Measurements from ENCODE around the gene PPIF. TPM values are rescaled to one million over a fixed set of nuclear protein-coding genes. Genes with fewer than 3 reads are reported as not detected.
A peak's percentile ranks its signal among the peaks of the same experiment; 100 is the strongest.

Gene PPIF
- total and polyA plus RNA-seq, 2 donors (not counting 1 experiment from before 2014, with no cell fraction given): 50.4 to 100 TPM

DNA sequence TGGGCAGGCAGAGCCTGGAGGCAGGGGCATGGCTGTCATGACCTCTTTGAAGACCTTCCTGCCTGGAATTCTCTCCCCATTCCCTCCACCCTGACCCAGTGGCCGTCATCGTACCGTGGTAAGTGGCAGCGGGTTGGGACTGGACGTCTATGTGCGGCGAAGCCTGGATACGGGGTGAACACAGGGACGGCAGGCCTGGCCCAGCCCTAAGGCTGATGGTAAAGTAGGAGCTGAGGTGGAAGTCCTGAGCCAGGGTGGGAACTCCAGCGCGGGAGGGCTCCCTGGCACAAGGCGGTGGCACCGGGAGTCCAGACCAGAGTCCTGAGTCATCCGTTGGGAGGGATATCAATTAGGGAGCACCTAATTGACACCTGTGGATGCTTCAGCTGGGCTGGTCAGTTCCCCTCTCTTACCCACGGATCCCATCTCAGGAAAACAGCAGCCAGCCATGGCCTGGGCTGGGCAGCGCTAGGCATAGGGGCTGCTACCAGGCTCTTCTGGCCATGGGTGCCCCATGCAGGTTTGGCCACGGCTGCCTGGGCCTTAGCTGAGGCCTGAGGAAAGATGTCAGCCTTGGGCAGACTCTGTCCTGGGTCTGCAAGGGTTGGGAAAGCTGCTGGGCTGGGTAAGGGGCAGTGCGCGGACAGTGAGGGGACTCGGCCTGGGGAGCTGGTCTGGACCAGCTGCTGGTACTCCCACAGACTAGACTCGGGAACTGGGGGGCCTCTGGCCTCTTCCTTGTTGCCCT, 3.3 kb downstream of the PPIF start:
- H3K9me3 Mint-ChIP-seq (ENCODE audit: insufficient read depth): no peaks in the 10 kb centered on the region
- H3K27me3 Mint-ChIP-seq: no peaks in the 10 kb centered on the region
- H3K4me3 Mint-ChIP-seq: no peak overlapping the region
- Histone ChIP-seq H3K9ac (ENCODE audit: low read length) (no peak overlapping the region), H3K27me3 (replicated peaks in 1 of 4; ENCODE audit: control extremely low read depth in 1 of 4, control insufficient read depth in 3 of 4, insufficient read depth in 4 of 4, low read length in 3 of 4) (no peaks in the 10 kb centered on the region), H3K36me3 (replicated peaks in 1 of 2; ENCODE audit: control extremely low read depth in 1 of 2, control insufficient read depth in 1 of 2, extremely low read depth in 1 of 2, insufficient read depth in 2 of 2, low read length in 1 of 2) (peaks cover 0 to 65% of the 10 kb centered on the region in 2 experiments), H3K4me1 (ENCODE audit: control insufficient read depth in 2 of 2, insufficient read depth in 2 of 2, low read length in 2 of 2) (peaks cover 29 to 44% of the 10 kb centered on the region in 2 donors), H3K27ac (ENCODE audit: low read length in 2 of 2) (no peak overlapping the region), H3K4me2 (replicated peaks; ENCODE audit: low read depth, low read length, poor library complexity, severe bottlenecking) (no peak overlapping the region), H2AFZ (ENCODE audit: insufficient read depth, low read depth, low read length, poor library complexity, severe bottlenecking) (no peak overlapping the region), H3K9me3 (ENCODE audit: control extremely low read depth in 1 of 3, control insufficient read depth in 2 of 3, insufficient read depth in 1 of 3, low read length in 2 of 3) (no peaks in the 10 kb centered on the region), H3K79me2 (ENCODE audit: control insufficient read depth, insufficient read depth, low read length) (peaks cover 26% of the 10 kb centered on the region), H4K20me1 (ENCODE audit: control insufficient read depth, insufficient read depth, low read length, poor library complexity, severe bottlenecking) (peaks cover 23% of the 10 kb centered on the region), H3K4me3 (ENCODE audit: control extremely low read depth in 1 of 5, extremely low read depth in 1 of 5, insufficient read depth in 1 of 5, low read depth in 2 of 5, low read length in 4 of 5) (no peak overlapping the region)
- DNase-seq (no peak), ATAC-seq (ENCODE audit: low read depth) (no peak)
- TF ChIP-seq, protein P1, sequence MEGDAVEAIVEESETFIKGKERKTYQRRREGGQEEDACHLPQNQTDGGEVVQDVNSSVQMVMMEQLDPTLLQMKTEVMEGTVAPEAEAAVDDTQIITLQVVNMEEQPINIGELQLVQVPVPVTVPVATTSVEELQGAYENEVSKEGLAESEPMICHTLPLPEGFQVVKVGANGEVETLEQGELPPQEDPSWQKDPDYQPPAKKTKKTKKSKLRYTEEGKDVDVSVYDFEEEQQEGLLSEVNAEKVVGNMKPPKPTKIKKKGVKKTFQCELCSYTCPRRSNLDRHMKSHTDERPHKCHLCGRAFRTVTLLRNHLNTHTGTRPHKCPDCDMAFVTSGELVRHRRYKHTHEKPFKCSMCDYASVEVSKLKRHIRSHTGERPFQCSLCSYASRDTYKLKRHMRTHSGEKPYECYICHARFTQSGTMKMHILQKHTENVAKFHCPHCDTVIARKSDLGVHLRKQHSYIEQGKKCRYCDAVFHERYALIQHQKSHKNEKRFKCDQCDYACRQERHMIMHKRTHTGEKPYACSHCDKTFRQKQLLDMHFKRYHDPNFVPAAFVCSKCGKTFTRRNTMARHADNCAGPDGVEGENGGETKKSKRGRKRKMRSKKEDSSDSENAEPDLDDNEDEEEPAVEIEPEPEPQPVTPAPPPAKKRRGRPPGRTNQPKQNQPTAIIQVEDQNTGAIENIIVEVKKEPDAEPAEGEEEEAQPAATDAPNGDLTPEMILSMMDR (IDR thresholded peaks at IDR 0.05): no peak
- no peak for TF ChIP-seq EZH2 (IDR thresholded peaks at IDR 0.05; ENCODE audit: borderline replicate concordance, insufficient read depth, low read depth, low read length, poor library complexity, severe bottlenecking)
- CTCF ChIA-PET: no interaction called here
- POLR2A ChIA-PET: interaction anchor here (0.6 to 0.9 kb wide), 5 partner anchors 24 to 106 kb away, joined by 3 to 9 read pairs (median 3); no protein-coding TSS in a partner anchor
- 97% methylated on average over 21 of the region's 21 CpGs for WGBS (ENCODE audit: insufficient coverage)
- H3K4me1 Mint-ChIP-seq: peaks cover 50% of the 10 kb centered on the region
- intact Hi-C loops (cut with micrococcal nuclease): no loop called here
- H3K27ac Mint-ChIP-seq: peak overlapping the region; percentile 50

DNA sequence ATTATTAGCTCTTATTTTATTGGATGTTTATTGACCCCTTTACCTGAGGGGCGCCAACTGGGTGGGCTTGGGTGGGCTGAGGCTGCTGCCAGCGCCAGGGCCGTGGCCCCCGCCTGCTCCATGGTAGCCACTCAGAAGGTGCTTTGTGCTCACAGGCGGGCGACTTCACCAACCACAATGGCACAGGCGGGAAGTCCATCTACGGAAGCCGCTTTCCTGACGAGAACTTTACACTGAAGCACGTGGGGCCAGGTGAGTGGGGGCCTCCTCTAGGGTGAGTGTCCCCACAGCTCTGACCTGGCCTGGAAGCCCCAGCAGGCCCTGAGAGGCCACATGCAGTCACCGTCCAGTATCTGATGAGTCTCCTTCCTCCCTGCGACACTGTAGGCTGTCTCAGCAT, 4.1 kb downstream of the PPIF start:
- TF ChIP-seq, protein P1 (IDR thresholded peaks at IDR 0.05): no peak
- TF ChIP-seq EZH2 (IDR thresholded peaks at IDR 0.05; ENCODE audit: borderline replicate concordance, insufficient read depth, low read depth, low read length, poor library complexity, severe bottlenecking): no peak
- H3K27me3 ChIP-seq (replicated peaks in 1 of 4; ENCODE audit: control extremely low read depth in 1 of 4, control insufficient read depth in 3 of 4, insufficient read depth in 4 of 4, low read length in 3 of 4): no peaks in the 10 kb centered on the region
- no peak overlapping the region for H3K4me3 ChIP-seq (ENCODE audit: control extremely low read depth in 1 of 5, extremely low read depth in 1 of 5, insufficient read depth in 1 of 5, low read depth in 2 of 5, low read length in 4 of 5)
- no peak overlapping the region for H3K4me3 Mint-ChIP-seq
- H3K4me2 ChIP-seq (replicated peaks; ENCODE audit: low read depth, low read length, poor library complexity, severe bottlenecking): no peak overlapping the region
- peaks cover 26% of the 10 kb centered on the region for H3K79me2 ChIP-seq (ENCODE audit: control insufficient read depth, insufficient read depth, low read length)
- ChIA-PET POLR2A (interaction anchor here (0.6 to 0.9 kb wide), 5 partner anchors 23 to 107 kb away, joined by 3 to 9 read pairs (median 3); no protein-coding TSS in a partner anchor), CTCF (no interaction called here)
- H3K27me3 Mint-ChIP-seq: no peaks in the 10 kb centered on the region
- no peak overlapping the region for H3K9ac ChIP-seq (ENCODE audit: low read length)
- DNase-seq: no peak
- H4K20me1 ChIP-seq (ENCODE audit: control insufficient read depth, insufficient read depth, low read length, poor library complexity, severe bottlenecking): peaks cover 23% of the 10 kb centered on the region
- intact Hi-C loops (cut with micrococcal nuclease): no loop called here
- no peak overlapping the region for H3K27ac ChIP-seq (ENCODE audit: low read length in 2 of 2)
- H2AFZ ChIP-seq (ENCODE audit: insufficient read depth, low read depth, low read length, poor library complexity, severe bottlenecking): no peak overlapping the region
- 94% methylated on average over 13 of the region's 13 CpGs for WGBS (ENCODE audit: insufficient coverage)
- no peak for ATAC-seq (ENCODE audit: low read depth)
- no peak overlapping the region for H3K27ac Mint-ChIP-seq
- H3K9me3 ChIP-seq (ENCODE audit: control extremely low read depth in 1 of 3, control insufficient read depth in 2 of 3, insufficient read depth in 1 of 3, low read length in 2 of 3): no peaks in the 10 kb centered on the region
- H3K36me3 ChIP-seq (replicated peaks in 1 of 2; ENCODE audit: control extremely low read depth in 1 of 2, control insufficient read depth in 1 of 2, extremely low read depth in 1 of 2, insufficient read depth in 2 of 2, low read length in 1 of 2): peaks cover 0 to 67% of the 10 kb centered on the region in 2 experiments
- H3K9me3 Mint-ChIP-seq (ENCODE audit: insufficient read depth): no peaks in the 10 kb centered on the region
- H3K4me1 ChIP-seq (ENCODE audit: control insufficient read depth in 2 of 2, insufficient read depth in 2 of 2, low read length in 2 of 2): peaks cover 34 to 51% of the 10 kb centered on the region in 2 donors
- peaks cover 55% of the 10 kb centered on the region for H3K4me1 Mint-ChIP-seq
